AG08395 (cell line): Measurements from ENCODE around the gene PLA2G6.
"Not testable (repeated sequence)": the region's sequence is repeated elsewhere in the genome, so short reads cannot be mapped to it uniquely, and the experiment has no call there.

Experiments
- DNase-seq: peaks from one replicate; pipeline ENCODE4 v3.0.0; 2012; ENCODE audit warnings: mixed read lengths, low spot score

PLA2G6 gene

DNA sequence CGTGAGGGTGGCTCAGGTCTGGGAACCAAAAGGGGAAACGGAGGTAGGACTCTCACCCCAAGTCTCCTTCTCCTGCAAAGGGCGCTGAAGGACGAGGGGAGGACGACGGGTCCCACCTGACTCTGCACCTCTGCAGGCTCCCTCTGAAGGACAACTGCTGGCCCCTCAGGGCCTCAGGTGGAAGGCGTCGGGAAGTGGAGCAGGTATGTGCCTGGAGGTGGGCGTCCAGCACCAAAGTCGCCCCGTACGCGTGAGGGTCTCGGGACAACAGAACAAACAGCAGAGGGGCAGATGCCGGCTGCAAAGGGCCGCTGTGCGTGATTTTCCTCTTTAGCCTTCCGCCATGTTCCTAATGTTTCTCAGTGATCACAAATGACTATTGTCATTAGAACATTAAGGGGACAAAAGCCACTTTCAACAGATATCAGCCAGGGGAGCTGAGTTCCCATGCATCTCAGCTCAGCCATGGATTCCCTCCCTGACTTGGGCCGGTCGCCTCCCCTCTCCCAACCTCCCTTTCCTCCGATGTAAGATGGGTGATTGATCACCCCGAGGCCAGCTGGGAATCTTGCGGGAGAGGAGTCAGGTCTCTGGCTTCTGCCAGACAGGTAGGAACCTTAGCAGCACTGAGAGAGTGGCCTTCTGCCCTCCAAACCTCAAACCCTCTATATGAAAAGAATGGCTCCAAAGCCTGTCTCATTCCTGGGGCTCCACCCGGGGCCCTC is 98.5 kb downstream of the PLA2G6 start:
- DNase-seq = no peak

DNA sequence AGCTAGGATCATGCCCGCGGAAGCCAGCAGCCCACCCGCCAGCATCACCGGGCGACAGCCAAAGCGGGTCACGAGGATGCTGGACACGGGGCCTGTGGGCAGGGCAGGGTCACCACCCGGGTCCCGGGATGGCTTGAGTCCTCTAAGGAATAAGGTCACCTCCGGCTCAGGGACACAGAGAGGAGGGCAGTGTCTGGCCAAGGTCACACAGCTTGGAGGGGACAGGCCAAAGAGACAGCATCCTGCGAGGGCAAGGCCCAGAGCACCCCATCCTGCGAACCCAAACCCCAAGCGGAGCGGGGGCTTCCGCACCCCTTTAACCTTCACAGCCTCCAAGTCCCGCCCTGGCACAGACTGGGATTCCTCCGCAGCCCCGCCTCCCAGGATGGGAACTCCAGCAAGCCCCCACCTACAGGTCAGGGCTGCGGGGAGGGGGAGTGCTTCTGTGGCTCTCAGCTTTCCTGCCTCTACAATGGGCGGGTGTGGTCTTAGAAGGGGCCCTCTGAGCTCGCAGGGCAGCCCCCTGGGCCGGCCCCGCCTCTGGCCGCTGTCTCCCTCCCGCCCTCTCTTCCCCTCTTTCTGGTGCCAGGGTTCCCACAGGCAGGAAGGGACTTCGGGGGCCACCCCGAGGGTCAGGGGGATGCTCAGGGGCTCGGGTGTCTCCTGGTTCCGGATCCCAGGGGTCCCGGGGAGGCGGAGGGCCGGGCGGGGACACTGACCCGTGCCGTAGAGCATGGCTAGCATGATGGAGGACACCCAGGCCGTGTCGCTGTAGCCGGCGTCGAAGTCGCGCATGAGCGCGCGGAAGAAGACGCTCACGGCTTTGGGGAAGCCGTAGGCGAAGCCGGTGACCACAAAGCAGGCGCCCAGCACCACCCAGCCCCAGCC is 99.4 kb downstream of the PLA2G6 start:
- no peak for DNase-seq

DNA sequence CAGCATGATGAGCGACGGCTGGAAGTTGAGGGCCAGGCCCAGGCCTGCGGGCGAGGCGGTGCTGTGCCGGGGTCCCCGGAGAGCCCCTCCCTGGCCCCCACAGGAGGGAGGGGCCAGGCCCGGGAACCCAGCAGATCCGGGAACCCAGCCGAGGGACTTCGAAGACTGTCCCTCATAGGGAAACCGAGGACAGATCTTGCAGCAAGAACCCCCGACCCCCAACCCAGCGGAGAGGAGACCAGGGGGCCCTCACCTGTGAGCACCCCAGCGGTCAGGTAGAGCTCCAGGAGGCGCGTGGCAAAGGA is 100.0 kb downstream of the PLA2G6 start:
- no peak for DNase-seq

DNA sequence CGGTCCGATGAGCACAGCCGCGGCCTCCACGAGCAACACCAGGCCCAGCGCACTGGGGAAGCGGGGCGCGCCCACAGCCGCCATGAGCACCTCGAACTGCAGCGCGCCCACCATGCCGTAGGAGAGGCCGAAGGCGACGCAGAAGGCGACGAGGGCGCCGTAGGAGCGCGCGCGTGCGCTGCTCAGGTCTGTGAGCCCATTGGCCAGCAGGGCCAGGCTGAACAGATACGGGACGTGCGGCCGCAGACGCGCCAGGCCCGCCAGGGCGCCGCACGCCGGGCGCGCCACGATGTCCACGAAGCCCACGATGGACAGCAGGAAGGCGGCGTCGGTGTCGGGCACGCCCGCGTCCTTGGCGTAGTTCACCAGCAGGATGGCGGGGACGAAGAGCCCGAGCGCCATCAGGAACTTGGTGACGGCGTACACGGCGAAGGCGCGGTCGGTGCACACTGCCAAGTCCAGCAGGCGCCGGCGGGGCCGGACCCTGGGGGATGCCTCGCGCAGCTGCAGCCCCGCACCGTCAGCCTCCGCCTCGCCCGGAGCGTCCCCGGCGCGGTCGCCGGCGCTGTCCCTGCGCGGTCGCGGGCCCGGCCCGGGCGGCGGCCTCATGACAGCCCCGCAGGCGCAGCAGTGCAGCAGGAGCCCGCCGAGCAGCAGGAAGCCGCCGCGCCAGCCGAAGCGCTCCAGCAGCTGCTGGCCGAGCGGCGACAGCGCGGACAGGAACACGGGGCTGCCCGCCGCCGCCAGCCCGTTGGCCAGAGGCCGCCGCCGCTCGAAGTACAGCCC is 100.6 kb downstream of the PLA2G6 start:
- peak; percentile 39 for DNase-seq

DNA sequence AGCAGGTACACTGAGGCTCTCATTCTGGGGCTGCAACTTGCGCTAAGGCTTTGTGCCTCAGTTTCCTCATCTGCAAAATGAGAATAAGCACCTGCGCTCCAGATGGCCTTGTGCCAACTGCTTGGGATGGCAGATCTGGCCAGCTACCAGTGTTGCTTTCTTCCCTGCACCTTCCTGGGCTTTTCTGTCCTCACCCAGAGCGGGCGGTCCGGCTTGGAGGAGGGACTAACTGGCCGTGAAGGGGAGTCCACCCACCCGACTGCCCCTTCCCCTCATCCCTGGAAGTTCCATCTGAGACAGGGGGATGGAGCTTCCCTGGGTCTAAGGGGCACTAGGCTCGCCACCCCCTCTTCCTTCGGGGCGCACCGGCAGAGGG is 101.2 kb downstream of the PLA2G6 start:
- no peak for DNase-seq

DNA sequence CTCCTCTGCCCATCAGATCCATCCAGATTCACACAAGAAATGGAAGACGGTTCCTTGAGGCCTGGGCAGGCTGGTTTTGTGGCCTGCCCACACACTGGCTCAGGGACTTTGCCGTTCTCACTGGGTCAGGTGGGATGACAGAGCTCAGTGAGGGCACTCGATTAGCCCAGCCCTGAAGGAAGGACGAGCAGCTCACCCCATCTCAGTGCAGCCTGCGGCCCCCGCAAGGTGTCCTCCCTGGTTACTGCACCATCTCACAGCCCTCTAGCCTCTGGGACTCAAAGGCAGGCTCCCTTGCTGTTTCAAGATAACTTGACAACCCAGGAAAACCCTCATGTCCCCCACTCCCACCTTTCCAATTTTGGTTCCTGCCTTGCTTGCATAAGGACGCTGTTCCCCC is 101.8 kb downstream of the PLA2G6 start:
- DNase-seq = no peak

DNA sequence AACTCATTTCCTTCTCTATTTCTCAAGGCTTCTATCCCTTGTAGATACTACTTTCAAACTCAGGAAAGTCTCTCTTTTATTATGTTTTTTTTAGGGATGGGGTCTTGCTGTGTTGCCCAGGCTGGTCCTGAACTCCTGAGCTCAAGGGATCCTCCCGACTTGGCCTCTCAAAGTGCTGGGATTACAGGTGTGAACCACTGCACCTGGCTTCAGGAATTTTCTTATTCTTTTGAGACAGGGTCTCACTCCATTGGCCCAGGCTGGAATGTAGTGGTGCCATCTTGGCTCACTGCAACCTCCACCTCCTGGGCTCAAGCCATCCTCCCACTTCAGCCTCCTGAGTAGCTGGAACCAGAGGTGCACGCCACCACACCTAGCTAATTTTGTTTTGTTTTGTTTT is 102.4 kb downstream of the PLA2G6 start:
- DNase-seq = not testable (repeated sequence)

DNA sequence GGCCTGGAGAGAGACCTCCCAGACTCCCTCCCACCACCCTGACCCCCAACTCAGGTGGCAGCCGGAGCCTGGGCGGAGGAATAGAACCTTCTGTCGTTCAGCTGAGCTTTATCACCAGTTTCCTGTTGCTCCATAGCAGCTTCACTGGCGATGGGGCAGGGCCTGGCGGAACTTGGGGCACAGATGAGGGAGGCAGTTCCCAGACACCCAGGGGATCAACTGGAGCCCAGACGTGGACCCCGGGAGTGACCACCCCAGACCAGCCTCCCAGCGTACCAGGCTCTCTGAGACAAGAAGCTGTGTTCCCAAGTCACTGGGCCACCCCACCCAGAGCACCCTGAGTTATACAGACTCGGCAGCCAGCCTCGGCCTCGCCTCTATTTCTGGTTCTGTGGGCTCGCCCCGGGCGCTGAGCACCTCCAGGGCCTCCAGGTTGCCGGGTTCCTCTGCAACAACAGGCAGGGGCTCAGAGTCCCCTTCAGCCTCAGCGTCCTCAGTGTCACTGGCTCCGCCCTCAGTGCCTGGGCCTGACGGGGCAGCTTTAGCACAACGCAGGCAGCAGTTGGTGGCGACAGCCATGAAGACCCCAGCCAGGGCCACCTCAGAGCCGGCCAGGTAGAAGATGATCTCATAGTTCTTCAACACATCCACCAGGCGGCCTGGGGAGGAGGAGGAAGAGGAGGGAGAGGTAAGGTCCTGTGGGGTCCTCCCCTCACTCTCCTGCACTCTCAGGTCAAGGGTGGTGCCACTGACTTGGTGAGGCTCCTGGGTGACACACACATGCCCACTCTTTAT is 103.4 kb downstream of the PLA2G6 start:
- no peak for DNase-seq

DNA sequence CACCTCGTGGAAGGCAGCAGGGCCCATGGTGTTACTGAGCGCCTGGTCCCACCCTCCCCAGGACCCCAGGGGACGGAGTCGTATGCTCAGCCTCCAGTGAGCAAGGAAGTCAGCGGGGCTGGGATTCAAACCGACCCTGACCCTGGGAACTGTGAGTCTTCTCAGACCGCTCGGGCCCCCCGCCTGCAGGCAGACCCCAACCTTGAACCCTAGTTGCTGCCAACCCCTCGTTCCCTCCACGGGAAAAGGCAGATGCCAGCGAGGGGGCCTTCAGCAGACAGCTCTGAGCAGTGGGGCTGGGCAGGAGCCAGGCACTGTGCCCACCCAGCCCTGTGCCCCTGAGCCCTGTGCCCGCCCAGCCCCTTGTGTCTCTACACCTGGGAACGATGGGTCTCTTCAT is 104.0 kb downstream of the PLA2G6 start:
- DNase-seq = no peak

DNA sequence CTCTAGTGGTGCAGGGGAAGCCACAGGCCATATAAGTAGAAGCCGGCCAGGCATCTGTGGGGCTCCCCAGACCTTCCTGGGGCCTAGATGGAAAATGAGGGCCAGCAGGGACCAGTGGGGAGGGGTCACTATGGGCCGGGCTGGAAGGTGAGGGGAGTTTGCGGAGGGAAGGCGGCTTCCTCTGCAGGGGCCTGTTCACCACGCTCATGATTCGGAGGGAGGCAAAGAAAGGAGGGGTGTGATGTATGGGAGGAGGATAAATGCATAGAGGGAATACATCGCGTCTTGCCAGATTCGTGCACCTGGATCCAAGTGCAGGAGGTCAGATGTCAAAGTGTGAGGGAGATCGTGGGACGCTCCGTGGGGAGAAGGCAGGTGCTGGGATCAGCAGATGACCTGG is 104.5 kb downstream of the PLA2G6 start:
- DNase-seq = no peak

DNA sequence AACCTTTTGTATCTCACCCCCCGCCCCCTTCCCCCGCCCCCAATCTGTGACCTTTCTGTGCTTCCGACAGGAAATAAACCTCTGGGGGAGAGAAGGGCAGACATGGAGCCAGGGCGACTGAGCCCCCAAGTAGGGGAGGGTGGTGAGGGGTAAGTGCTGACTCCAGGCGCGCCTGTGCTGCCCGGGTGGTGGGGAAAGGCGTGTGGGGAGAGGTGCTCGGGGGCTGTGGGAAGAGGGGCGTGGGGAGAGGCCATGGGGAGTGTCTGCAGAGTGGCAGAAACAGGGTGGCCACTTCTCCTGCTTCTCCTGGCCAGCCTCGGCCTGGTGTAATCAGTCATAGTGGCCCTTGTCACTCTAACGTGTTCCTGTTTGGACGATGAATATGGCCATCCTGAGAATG is 105.7 kb downstream of the PLA2G6 start:
- DNase-seq = no peak

DNA sequence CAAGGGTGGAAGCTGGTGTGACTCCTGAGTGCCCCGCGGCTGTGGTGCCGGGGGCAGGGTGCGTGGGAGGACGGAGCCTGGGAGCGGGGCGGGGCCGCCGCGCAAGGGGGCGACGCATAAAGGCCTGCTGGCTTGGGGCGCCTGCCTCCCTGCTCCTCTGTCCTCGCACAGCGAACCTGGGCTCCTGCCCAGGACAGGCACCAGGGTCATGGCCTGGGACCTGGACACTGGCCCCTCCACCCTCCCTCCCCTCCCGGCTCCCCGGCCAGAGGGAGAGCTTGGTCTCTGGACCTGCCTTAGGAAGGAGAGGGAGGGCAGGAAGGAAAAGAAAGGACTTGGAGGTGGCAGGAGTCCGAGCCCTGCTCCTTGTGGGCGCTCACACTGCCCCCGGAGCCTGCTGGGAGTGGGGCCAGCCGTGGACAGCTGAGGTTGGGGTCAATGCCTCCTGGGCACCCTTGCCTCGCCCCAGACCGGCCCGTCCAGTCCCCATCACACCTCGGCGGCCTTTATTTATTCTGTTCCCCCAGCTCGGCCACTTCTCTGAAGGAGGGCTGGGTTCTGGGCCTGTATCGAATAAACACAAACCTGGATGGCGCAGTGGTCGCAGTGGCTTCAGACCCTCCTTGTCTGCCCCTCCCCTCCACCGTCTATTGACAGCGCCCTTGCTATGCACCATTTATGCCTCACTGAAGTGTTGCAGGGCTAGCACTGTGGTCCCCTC is 106.4 kb downstream of the PLA2G6 start:
- DNase-seq = no peak

DNA sequence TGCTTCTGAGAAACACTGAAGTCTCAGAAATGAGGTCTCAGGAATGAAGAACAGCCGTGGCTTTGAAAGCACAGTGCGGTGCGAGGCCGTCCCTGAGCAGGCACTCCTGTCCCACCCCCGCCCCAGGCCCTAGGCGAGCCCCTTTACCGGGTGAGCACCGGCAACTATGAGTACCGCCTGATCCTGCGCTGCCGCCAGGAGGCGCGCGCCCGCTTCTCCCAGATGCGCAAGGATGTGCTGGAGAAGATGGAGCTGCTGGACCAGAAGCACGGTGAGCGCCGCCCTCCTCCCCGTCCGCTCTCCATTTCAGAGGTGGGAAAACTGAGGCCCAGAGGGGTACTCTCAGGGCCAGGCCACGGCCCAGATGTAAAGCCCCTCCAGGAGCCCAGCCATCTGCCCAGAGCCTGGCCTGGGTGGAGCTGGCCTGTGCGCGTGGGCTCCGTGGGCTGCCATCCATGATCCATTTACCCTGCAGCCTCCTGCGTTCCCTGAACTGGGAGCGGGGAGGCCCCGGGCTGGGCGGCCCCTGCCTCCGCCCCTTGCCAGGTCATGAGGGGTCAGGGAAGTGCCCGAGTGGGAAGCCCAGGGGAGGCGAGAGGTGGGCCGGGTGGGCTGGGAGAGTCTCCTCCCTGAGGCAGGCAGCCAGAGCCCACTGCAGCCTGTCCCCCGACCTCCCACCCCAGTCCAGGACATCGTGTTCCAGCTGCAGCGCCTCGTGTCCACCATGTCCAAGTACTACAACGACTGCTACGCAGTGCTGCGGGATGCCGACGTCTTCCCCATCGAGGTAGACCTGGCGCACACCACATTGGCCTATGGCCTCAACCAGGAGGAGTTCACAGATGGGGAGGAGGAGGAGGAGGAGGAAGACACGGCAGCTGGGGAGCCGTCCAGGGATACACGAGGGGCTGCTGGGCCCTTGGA is 107.2 kb downstream of the PLA2G6 start:
- no peak for DNase-seq

DNA sequence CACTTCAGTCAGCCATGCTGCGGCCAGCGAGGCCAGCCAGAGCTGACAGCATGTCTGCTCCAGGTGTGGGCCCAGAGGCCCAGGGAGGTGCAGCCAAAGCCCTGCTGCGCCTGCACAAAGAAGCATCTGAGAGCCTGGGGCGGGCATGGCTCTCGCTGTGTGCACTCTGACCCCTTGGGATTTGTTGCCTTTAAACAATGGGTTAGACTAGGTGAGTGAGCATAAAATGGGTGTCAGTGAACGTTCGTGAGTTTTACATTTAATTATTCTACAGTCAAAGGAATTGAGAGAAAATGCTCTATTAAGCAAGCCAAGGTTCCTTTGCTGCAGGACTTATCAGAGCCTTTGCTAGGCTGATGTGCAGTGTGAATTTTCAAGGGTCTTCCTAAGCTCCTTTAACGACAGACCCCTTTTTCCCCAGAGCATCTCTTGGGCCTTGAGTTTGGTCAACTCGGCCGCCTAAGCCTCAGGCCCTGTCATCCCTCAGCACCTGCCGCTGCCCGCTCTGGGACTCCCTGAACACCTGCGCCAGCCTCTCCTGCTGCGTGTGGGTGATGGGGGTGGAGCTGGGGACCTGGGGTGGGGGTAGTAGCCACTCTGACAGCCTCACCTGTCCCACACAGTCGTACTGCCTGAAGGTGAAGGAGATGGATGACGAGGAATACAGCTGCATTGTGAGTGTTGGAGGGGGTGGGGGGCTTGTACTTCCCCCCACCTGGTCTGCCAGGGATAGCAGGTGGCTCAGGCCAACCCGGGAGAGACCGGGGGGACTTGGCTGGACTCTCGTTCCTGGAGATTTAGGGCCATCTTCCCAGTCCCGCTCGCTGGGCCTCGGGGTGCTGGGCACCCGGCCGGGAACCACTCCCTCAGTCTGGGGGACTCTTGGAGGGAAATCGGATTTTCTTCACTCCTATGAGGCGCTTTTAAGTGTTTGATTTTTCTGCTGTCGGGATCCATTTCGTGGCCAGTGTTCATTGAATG is 108.2 kb downstream of the PLA2G6 start:
- no peak for DNase-seq

DNA sequence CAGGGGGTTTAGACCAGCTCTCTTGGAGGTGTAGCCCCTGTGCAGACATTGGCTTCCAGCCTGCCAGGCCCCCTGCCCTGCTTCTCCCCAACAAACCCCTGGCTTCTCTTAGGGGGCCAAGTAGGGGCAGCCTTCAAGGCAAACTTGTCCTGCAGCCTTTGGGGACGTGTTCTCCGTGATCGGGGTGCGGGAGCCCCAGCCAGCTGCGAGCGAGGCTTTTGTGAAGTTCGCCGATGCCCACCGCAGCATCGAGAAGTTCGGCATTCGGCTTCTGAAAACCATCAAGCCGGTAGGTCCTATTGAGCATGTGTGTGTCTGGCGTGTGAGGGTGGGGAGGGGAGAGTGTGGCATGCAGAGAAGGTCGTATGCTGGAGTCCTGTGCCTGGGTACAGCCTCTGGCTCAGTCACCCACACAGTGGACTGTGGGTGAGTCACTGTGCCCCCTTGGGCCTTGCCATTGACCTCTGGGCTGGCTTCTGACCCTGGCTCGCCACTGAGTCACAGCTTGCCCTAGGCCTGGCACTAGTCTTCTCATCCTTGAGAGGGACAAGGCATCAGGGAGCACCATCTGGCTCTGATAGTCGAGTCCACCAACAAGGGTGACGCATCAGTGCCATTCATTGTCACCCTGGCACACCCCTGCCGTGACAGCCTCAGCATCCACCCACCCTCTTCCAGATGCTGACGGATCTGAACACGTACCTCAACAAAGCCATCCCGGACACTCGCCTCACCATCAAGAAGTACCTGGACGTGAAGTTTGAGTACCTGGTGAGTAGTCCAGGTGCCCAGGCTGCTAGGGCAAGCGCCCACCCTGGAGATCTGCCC is 109.1 kb downstream of the PLA2G6 start:
- DNase-seq = no peak

DNA sequence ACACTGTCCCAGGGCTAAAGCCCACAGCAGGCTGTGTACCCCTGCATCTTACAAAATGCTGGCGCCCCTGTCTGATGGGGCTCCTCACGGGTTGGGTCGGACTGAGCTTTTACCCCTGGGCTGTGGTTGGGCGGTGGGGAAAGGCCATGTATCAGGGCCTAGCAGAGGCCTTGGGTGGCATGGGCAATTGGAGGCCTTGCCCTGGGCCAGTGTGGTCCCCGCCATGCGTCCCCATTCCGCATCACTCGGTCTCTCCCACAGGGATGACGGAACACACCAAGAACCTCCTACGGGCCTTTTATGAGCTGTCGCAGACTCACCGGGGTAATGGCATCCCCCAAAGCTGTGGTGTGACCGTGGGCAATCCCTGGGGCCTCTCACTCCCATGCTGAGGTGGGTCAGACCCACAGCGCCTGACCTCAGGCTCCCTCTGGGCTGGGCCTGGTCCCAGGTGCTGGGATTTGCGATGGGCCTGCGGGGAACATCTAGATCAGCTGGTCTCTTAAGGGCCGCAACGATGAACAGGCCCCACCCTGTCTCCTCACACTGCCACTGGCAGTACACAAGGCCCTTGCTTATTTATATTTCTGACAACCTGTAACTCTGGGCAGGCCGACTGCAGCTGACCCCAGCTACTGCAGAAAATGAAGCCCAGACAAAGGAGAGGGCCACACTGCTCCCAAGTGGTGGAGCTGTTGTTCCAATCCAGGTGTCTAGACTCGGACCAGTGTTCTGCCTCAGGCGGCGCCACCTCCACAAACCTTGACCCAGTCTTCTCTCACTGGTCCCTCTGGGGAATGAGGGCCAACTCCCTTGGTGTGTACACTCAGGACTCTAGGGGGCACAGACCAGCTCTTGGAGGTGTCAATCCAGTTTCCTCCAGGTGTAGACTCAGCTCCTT is 110.0 kb downstream of the PLA2G6 start:
- DNase-seq = no peak
